Muscle of leg (tissue), 11 donors: ENCODE measurements around the gene PSAP. TPM values are rescaled to one million over a fixed set of nuclear protein-coding genes. Genes with fewer than 3 reads are reported as not detected.
"Not testable (repeated sequence)": the region's sequence is repeated elsewhere in the genome, so short reads cannot be mapped to it uniquely, and the experiment has no call there.

Experiments
- DNase-seq: peaks from one replicate; pipeline ENCODE4 v3.0.0; 2013
- H3K27ac ChIP-seq: one replicate; pipeline ENCODE4 v1.5.1; 2013; ENCODE audit warnings: mild to moderate bottlenecking, low read length, control low read depth
- H3K27me3 ChIP-seq: one replicate; pipeline ENCODE4 v1.6.1; 2013; ENCODE audit warnings: low read length; ENCODE audit not compliant: control insufficient read depth, insufficient read depth
- H3K36me3 ChIP-seq: one replicate; pipeline ENCODE4 v1.6.1; 2013; ENCODE audit warnings: low read length; ENCODE audit not compliant: control insufficient read depth, insufficient read depth
- H3K4me1 ChIP-seq: one replicate; pipeline ENCODE4 v1.6.1; 2013; ENCODE audit warnings: low read length; ENCODE audit not compliant: control insufficient read depth, insufficient read depth
- H3K4me3 ChIP-seq: one replicate; pipeline ENCODE4 v1.5.1; 2013; ENCODE audit warnings: low read length, control low read depth
- H3K9me3 ChIP-seq: replicated peaks from 2 replicates; pipeline ENCODE4 v1.6.1; 2013; ENCODE audit warnings: low read depth, low read length; ENCODE audit not compliant: control insufficient read depth
- WGBS: methylation state at CpG from one replicate; pipeline ENCODE4 v1.1.5; 2013; ENCODE audit warnings: missing lambda C conversion rate; ENCODE audit not compliant: insufficient coverage; 5-methylcytosine and 5-hydroxymethylcytosine counted together
- polyA plus RNA-seq, 8 donors: library from polyadenylated mRNA; unstranded; fragments of 120-200 nt; gene quantifications; one replicate each; pipeline versions ENCODE4 v1.2.1 to v1.2.3, GENCODE V29; 2013; ENCODE audit warnings: inconsistent platforms in 1 of 8, low replicate concordance in 1 of 8; ENCODE audit not compliant: insufficient read length in 8 of 8, insufficient read depth in 1 of 8
- total RNA-seq: library from RNA; stranded (reverse); fragments of 120-200 nt; gene quantifications from one replicate; pipeline ENCODE4 v1.2.4, GENCODE V29; 2013

The PSAP gene
- total and polyA plus RNA-seq, 9 donors, result 414 to 581 (median 478) TPM

DNA sequence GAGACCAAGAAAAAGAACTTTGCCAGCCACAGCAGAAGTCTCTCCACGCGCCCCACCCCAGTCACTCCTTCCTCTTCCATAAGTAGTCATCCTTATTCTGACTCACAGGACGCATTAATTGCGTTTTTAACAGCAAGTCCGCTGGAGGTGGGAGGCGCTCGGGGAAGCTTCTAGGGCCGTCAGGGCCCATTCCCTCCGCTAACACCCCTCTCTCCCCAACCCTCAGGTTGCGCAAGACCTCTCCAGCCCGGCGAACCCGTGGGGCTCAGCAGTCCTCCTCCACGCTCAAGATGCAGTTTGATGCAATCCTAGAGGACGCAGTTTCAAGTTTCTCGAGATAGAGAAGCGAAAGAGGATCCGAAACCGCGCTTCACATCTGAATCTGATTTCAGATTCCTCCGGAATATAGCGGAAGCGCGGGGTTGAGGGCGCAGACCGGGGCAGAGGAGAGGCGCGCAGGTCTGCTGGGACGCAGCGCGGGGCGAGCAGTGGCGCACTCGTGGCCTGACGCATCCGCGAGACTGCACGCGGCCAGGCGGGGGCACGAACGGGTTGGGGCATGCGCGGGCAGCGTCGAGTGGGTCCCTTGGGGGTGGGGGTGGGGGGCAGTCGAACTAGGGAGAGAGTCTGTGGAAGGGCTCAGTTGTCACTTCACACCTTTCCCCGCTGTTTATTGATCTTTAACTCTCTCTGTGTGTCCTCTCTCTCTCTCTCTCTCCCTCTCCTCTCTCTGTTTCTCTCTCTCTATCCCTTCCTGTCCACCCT, 37.8 kb upstream of the PSAP start:
- peaks cover 5% of the 10 kb centered on the region for H3K4me1 ChIP-seq
- WGBS, result 0% methylated on average over 41 of the region's 48 CpGs
- peaks cover 9% of the 10 kb centered on the region for H3K27me3 ChIP-seq
- H3K4me3 ChIP-seq, result peak overlapping the region; percentile 48
- H3K9me3 ChIP-seq, result no peaks in the 10 kb centered on the region
- peak overlapping the region; percentile 54 for H3K27ac ChIP-seq
- no peaks in the 10 kb centered on the region for H3K36me3 ChIP-seq
- DNase-seq, result peak; percentile 91

DNA sequence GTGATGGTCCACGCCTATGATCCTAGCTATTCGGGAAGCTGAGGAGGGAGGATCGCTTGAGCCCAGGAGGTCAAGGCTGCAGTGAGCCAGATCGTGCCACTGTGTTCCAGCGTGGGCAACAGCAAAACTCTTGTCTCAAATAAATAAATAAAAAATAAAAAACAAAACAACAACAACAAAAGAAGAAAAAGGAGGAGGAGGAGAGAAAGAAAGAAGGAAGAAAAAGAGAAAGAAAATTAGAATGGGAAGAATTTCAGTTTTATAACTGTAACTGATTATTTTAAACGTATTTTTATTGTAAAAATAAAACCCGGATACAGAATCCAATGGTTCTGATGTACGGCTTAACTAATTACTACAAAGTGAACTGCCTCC, 37.2 kb upstream of the PSAP start:
- H3K4me3 ChIP-seq, result peak overlapping the region; percentile 48
- no peaks in the 10 kb centered on the region for H3K9me3 ChIP-seq
- DNase-seq, result no peak
- H3K36me3 ChIP-seq, result no peaks in the 10 kb centered on the region
- peaks cover 9% of the 10 kb centered on the region for H3K27me3 ChIP-seq
- 30% methylated on average over 2 of the region's 8 CpGs for whole genome bisulfite sequencing
- peak overlapping the region; percentile 44 for H3K27ac ChIP-seq
- H3K4me1 ChIP-seq, result peaks cover 8% of the 10 kb centered on the region

DNA sequence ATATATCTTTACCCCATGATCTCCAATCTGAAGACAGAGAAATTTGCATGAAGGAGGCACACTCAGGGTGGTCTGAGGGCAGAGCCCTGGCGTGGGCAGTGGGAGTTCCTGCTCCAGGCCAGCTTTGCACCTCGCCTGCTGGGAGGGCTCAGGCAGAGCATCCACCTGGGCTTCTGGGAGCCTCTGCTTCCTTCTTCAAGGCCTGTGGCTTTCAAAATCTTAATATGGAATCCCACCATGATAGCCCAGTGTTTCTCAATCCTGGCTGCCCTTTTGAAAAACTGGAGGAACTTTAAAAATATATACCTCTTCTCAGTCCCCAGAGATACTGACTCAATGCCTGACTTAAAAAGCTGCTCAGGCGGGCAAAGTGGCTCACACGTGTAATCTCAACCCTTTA, 36.7 kb upstream of the PSAP start:
- DNase-seq, result no peak
- no peaks in the 10 kb centered on the region for H3K9me3 ChIP-seq
- H3K27me3 ChIP-seq, result peaks cover 9% of the 10 kb centered on the region
- H3K36me3 ChIP-seq, result no peaks in the 10 kb centered on the region
- H3K4me3 ChIP-seq, result no peak overlapping the region
- peak overlapping the region; percentile 37 for H3K27ac ChIP-seq
- H3K4me1 ChIP-seq, result peaks cover 13% of the 10 kb centered on the region
- WGBS, result 80% methylated on average over 2 of the region's 4 CpGs

DNA sequence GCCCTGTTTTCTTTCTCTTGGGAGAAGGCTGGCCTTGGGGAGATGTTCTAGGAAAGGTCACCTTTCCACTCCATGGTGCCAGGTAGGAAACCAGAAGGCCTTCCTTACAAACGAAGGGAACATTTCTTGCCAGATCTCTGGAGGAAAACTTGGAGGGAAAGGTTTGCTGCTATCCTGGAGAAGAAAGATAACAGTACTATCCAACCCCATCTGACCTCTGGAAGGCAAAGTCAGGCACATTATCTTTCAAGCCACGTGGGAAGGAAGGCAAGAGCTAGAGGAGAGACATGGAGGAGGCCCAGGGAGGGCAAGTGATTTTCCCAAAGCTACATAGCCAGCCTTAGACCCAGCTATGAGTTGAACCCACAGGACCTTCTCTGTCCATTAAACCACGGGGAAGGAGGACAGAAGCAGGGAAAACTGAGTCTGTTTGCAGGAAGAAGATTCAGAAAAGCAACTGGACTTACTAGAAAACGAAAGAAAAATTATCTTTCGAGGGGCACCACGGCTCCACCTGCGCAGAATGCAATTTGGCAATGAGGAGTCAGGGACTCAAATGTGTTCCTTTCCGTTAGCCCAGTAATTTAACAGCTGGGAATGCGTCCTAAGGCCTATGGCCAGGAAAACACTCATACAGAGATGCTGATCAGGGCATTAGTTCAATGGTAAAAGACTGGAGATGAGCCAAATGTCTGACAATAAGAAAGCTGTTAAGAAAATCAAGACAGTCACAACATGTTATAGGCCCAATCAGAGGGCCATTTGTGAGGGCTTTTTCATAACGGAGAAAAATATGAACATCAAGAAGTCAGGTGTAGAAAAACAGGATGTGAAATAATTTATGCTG, 32.0 kb upstream of the PSAP start:
- H3K27ac ChIP-seq, result peak overlapping the region; percentile 51

DNA sequence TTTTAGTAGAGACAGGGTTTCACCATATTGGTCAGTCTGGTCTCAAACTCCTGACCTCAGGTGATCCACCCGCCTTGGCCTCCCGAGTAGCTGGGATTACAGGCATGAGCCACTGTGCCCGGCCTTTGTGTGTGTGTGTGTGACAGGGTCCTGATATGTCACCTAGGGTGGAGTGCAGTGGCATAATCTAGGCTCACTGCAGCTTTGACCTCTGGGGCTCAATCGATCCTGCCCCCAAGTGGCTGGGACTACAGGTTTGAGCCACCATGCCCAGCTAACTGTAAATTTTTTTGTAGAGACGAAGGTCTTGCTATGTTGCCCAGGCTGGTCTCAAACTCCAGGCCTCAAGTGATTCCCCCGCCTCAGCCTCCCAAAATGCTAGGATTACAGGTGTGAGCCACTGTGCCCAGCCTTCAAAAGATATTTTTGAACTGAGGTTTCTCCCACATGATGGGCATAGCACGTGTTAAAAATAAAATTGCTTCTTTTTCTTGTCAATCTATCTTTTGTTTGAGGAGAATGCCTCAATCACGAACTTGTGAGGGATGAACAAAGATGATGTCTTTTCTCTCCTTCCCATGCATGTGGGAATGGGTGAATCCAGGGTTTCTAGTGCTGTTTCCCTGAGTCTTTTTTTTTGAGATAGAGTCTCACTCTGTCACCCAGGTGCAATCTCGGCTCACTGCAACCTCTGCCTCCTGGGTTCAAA, 30.8 kb upstream of the PSAP start:
- Histone ChIP-seq H3K36me3 (no peaks in the 10 kb centered on the region), H3K27me3 (no peaks in the 10 kb centered on the region), H3K27ac (no peak overlapping the region), H3K9me3 (no peaks in the 10 kb centered on the region), H3K4me3 (no peak overlapping the region), H3K4me1 (peaks cover 11% of the 10 kb centered on the region)
- no peak for DNase-seq
- WGBS, result 76% methylated on average over 4 of the region's 9 CpGs

More for the DNA sequence above, 32.0 kb upstream of the PSAP start:
- 60% methylated on average over 6 of the region's 10 CpGs for WGBS
- H3K27me3 ChIP-seq, result peaks cover 3% of the 10 kb centered on the region
- H3K4me1 ChIP-seq, result peaks cover 11% of the 10 kb centered on the region
- H3K36me3 ChIP-seq, result no peaks in the 10 kb centered on the region
- DNase-seq, result peak; percentile 73
- H3K9me3 ChIP-seq, result no peaks in the 10 kb centered on the region
- H3K4me3 ChIP-seq, result no peak overlapping the region

DNA sequence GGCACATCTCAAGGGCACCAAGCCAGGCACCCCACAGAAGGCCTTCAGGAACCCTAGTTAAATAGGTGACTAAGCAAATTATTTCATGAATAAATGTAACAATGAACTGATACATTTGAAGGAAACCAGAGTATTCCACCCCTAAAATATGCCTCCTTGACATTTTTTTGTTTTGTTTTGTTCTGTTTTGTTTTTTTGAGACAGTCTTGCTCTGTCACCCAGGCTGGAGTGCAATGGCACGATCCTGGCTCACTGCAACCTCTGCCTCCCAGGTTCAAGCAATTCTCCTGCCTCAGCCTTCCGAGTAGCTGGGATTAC, 30.2 kb upstream of the PSAP start:
- WGBS, result no CpG with 5 or more reads among the region's 2 CpGs

DNA sequence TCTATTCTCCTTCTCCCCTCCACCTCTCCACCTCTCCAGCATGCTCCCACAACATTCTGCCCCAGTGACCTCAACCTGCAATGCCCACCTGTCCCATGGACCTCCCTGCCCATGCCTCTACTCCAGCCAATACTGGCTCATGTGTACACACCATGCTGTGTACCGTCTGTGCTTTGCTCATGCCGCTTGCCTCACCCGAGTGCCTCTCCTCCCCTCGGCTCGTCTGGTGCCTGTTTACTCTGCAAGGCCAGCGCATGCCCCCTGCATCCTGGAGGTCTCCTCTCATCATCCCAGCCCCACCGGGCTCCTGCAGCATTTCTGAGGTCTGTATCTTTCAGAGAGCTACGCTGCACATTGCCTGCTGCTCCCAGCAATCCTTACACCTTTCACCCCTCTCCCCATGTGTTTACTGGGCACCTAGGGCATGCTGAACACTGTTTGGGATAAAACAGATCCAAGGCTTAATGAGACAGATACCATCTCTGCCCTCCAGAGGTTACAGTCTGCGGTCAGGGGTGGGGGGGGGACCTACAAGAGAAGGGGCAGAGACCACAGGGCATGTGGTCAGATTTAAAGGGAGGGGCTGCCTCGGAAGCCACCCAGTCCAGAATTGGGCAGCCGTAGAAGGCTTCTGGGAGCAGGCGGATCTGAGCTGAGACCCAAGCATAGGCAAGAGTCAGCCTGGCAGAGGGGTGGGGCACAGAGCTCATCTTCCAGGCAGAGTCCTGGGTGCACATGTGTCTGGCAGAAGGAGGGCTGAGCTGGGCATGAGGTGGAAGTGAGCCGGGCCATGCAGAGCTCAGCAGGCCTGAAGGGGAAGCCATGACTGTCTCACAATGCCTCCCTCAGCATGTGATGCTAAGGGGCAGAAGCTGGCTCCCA, 29.6 kb upstream of the PSAP start:
- Histone ChIP-seq H3K36me3 (no peaks in the 10 kb centered on the region), H3K9me3 (no peaks in the 10 kb centered on the region), H3K27ac (no peak overlapping the region), H3K27me3 (no peaks in the 10 kb centered on the region), H3K4me3 (no peak overlapping the region), H3K4me1 (peaks cover 11% of the 10 kb centered on the region)
- 76% methylated on average over 11 of the region's 13 CpGs for WGBS
- peak; percentile 59 for DNase-seq

More for the DNA sequence above, 30.2 kb upstream of the PSAP start:
- not testable (repeated sequence) for DNase-seq, H3K9me3 ChIP-seq, H3K27ac ChIP-seq, H3K4me3 ChIP-seq, H3K36me3 ChIP-seq, H3K27me3 ChIP-seq
- peaks cover 11% of the 10 kb centered on the region for H3K4me1 ChIP-seq

DNA sequence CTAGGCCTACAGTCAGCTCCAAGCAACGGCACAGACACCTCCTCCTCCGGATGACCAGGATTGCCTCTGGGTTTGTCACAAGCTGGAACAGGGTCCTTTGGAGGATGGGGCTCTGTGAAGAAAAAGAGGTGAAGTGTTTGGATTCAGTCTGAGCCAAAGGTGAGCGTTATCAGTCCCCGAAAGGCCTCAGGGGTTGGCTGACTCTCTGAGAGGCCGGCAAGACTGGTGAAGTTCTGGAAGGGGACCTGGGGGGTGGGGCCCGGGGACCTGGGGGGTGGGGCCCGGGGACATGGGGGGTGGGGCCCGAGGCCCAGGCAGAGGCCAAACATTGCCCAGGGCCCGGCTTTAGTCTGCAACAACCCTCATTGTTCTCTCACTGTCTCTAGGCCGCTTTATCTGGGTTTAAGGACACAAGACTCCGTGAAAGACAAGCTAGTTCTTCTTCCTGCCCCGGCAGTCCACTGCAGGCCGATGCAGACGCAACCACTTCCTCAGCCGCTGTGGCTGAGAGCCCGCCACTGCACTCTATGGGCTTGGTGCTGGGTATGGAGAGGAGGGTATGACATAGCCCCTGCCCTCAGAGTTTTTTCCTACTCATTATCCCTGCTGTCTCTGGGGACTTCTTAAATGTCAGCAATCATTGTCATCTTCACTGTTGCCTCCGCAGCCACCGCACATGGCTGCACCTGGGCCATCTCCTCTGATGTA, 27.4 kb upstream of the PSAP start:
- no peak overlapping the region for H3K27ac ChIP-seq
- no peaks in the 10 kb centered on the region for H3K9me3 ChIP-seq
- no CpG with 5 or more reads among the region's 18 CpGs for WGBS
- H3K36me3 ChIP-seq, result no peaks in the 10 kb centered on the region
- peak; percentile 20 for DNase-seq
- H3K27me3 ChIP-seq, result no peaks in the 10 kb centered on the region
- no peak overlapping the region for H3K4me3 ChIP-seq
- peaks cover 11% of the 10 kb centered on the region for H3K4me1 ChIP-seq

DNA sequence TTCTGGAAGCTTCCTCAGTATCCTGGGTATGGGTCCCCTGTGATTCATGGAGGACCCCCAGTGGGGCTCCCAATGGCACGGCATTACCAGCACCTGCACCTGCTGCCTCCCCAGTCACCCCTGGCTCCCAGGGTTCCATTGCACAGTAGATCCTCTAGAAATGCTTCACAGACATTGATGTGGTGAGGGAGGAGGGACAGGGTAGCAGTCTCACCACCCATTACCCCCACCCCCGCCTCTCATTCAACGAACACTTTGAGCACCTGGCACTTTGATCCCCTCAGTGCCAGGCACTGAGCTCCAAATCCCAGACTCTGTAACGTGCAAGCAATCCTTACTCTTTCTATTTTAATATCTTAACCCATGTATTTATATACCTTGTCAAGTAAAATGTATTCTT, 26.8 kb upstream of the PSAP start:
- H3K9me3 ChIP-seq, result no peaks in the 10 kb centered on the region
- DNase-seq, result no peak
- no peak overlapping the region for H3K27ac ChIP-seq
- H3K27me3 ChIP-seq, result no peaks in the 10 kb centered on the region
- peaks cover 4% of the 10 kb centered on the region for H3K4me1 ChIP-seq
- WGBS, result 80% methylated on average over 1 of the region's 4 CpGs
- no peaks in the 10 kb centered on the region for H3K36me3 ChIP-seq
- no peak overlapping the region for H3K4me3 ChIP-seq
